NCI-H460 (cell line): Measurements from ENCODE around the gene SLC26A9. TPM values are rescaled to one million over a fixed set of nuclear protein-coding genes. Genes with fewer than 3 reads are reported as not detected.

Source experiments
- DNase-seq: peaks from one replicate; pipeline ENCODE4 v3.0.0-alpha.2; 2016; ENCODE audit warnings: low read depth; ENCODE audit errors: extremely low read depth
- total RNA-seq: library from RNA; depleted of rRNA; stranded (reverse); fragments of >200 nt; shearing (Covaris generic); gene quantifications from 2 replicates; pipeline ENCODE4 v1.2.3, GENCODE V29; 2014

SLC26A9 gene
- total RNA-seq, 1 experiment from 2014 or later, result 0.02 TPM

DNA sequence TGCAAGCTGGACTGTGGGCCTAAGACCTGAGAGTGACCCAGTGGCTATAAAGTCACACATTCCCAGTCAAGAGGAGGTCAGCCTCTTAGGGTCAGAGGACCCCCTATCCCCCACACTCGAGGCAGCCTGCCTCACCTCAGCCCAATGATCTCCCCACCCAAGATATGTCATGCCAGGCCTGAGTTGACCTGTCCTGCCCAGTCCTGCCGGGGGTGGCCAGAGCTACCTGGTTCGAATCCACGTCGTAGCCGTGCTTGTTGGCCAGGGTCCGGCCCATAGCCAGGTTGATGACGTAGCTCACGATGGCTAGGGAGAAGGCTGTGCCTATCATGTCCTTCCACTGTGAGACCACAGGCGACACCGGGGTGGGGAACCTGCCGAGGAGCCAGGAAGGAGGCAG, 15.6 kb downstream of the SLC26A9 start:
- DNase-seq, result no peak

DNA sequence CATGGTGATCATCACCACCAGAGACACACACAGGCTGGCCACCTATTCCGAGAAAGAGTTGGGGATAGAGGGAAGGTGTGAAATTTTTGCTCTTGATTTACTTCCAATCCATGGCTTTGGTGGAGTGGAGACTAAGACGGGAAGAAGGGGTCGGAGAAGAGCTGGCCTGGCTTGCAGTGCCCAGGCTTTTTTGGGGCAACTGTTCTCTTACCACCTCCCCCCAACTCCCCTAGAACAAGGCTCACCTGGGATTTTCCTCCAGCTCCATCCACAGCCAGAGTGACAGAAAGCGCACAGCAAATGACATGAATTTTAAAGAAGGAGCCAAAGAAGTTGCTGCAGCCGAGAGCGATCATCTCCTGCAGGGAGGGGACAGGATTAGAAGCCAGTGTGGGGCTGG, 16.0 kb downstream of the SLC26A9 start:
- DNase-seq, result no peak

DNA sequence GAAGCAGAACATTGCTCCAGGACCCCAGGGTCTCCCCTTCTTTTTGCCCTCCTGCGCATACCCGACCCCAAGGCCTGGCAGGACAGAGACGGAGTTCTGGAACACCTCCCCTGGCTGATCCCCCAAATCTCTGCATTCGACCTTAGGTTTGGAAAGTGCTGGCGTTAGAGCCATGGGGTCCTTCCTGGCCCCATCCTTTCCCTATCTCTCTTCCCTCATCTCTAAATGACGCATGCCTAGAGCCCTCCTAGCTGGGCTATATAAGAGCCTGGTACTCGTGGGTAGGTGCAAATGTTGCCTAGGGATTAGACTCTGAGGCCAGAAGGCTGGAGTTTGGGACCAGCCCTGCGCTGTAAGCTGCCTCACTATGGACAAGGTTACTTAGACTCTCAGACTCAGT, 16.6 kb downstream of the SLC26A9 start:
- no peak for DNase-seq

DNA sequence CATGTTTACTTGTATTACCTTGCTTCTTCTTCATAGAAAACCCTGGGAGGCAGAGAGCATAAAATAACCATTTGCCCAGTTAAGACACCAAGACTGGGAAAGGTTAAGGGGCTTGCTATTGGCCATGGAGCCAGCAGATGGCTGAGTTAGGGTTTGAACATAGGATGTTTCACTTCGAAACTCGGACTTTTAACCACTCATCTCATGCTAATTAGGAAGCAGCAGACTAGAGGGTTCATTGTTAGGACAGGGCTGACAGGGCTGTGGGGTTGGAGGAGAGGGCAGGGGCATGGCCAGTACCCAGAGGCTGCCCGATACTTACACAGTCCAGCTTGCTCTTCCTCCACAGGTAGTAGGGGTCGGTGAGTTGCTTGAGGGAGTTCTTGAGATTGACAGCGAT, 17.0 kb downstream of the SLC26A9 start:
- DNase-seq, result no peak

DNA sequence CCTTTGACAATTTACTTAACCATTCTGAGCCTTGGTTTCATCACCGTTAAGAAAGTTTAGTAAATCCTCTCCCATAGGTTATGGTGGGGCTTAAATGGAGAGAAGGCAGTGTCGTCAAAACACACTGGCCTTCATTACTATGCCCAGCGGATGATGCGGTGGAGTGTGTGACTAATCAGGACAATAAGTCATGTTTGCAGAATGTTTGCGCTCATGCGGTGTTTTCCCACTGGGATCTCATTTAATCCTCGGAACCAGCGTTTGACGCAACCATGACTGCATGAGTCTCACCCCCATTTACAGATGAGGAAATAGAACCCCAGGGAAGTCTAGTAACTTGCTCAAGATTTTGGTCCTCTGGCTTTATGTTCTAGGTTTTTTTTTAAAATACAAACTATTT, 17.5 kb downstream of the SLC26A9 start:
- peak; percentile 71 for DNase-seq

DNA sequence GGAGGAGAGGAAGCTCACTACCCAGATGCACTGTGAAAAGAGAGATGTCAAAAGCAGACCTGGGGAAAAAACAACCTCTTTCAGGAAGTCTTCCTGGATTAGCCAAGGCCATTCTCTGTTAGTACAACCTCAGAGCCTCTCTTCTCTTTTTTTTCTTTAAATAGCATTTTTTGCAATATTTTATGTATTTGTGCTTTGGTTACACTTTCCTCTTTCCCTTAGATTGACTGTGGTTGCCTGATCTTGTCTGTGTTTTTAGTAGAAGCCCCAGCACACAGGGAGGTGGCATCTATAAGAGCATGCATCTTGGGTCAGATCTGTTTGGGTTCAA, 18.8 kb downstream of the SLC26A9 start:
- no peak for DNase-seq

DNA sequence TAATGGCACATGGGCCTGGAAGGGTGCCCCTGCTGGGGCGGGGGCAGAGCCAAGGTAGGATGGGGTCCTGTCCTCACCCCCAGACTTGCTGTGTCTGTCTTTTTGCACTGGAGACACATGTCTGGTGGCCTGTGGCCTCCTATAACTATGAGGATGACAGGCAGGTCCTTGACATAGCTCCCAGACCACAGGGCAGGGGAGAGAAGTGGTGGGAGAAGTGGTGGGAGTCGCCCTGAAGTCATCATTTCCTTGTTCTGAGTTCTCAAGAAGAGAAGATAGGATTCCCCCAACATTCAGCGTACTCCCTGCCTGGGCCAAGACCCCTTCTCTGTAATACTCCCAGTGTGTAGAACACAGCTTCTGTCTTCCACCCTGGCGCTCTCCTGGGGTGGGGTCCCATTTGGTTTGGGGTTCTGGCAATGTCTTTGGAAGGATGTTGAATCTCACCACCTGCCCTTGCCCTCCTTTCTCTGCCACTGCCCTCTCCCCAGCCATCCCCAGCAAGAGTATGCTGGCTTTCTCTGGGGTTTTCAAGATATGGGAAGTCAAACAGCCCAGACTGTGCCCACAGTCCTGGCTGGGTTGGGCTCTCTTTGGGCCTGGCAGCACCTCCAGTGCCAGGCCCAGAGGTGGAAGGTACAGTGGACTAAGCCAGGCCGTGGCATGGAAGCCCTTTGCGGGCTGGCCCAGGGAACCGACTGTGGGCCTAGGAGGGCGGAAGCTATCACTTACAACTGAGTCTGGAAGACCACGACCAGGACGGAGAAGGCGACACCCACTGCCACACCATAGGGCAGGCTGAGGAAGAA, 19.4 kb downstream of the SLC26A9 start:
- no peak for DNase-seq

DNA sequence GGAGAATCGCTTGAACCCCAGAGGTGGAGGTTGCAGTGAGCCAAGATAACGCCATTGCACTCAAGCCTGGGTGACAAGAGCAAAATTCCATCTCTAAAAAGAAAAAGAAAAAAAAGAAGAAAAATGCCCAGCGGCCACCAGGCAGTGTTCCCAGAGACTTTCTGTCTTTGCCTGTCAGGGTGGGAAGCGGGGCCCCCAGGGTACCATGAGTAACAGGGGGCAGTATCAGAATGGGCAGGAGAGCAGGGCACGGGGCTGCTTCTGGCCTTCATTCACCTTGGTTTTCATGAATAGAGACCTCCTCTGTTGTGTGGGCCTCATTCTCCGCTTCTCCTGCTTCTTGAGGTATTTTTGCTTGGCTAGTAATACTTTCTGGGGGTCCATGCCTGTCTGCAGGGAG, 20.4 kb downstream of the SLC26A9 start:
- DNase-seq, result no peak

DNA sequence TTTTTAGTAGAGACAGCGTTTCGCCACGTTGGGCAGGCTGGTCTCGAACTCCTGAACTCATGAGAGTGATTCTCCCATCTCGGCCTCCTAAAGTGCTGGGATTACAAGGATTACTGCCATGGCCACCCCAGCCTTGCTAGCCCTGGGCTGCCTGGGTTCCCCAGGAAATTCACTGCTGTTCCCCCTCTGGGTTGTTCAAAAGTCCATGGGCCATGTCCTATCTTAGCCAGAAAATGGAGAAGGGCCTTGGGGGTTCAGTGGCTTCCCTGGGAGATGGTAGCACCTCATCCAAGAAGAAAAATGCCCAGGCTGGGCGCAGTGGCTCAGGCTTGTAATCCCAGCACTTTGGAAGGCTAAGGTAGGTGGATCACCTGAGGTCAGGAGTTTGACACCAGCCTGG, 20.9 kb downstream of the SLC26A9 start:
- DNase-seq, result no peak

DNA sequence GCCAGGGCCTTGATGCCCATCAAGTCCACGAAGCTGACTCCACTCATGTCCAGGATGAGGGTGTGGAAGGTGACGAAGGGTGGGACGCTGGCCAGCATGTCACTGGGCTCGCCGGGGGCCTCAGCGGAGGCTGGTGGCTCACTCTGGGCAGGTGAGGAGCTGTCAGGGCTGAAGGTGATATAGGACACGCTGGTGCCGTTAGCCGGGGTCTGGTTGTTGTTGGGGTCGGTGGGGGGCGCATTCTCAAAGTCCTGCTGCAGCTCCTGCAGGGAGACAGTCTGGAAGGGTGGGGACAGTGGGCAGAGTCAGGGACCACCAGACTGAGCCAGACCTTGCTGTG, 21.7 kb downstream of the SLC26A9 start:
- no peak for DNase-seq

DNA sequence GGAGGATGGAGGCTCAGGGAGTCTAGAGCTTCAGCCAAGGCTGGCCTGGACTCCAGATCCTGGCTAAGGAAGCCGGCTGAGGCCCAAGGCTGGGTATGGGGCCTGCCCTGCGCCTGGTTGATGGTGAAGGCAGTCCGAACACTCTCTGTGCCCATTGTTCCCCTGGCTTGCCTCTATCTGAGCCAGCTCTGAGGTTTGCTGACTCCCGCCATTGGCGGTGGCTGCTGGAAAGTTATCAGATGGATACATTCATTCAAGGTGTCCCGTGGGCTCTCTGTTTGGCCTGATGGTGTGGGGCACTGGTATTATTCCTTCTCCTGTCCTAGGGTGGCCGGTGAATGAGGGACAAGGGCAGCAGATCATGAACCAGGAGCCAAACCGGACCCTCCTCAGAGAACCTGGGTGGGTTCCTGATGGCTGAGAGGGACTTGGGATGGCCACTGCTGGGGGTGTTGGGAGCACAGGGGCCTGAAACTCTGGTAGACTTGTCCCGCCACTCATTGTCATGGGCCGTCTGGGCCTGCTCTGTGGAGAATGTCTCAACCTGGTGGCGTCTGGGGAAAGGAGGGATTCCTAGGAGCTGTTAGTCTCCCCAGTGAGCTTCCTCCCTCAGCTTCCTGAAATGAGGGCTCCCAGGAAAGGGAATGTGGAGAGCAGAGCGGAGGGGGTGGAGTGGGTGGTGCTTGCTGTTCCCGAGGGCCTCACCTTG, 22.2 kb downstream of the SLC26A9 start:
- no peak for DNase-seq

DNA sequence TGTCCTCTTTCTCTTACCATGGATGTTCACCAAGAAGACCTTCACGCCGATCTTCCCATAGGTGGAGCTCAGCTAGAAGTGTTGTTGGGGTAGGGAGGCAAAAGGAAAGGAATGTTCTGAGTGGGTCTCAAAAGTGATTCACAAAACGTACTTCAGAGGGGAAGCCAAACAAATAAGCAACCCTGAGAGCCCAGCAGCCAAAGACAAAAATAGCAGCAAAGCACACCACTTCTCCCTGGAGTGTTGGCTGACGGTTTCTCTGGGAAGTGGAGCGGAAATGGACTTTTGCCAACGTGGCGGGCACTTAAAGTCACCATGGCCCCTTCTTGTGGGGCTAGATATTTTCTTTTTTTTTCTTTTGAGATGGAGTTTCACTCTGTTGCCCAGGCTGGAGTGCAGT, 23.1 kb downstream of the SLC26A9 start:
- DNase-seq, result no peak

DNA sequence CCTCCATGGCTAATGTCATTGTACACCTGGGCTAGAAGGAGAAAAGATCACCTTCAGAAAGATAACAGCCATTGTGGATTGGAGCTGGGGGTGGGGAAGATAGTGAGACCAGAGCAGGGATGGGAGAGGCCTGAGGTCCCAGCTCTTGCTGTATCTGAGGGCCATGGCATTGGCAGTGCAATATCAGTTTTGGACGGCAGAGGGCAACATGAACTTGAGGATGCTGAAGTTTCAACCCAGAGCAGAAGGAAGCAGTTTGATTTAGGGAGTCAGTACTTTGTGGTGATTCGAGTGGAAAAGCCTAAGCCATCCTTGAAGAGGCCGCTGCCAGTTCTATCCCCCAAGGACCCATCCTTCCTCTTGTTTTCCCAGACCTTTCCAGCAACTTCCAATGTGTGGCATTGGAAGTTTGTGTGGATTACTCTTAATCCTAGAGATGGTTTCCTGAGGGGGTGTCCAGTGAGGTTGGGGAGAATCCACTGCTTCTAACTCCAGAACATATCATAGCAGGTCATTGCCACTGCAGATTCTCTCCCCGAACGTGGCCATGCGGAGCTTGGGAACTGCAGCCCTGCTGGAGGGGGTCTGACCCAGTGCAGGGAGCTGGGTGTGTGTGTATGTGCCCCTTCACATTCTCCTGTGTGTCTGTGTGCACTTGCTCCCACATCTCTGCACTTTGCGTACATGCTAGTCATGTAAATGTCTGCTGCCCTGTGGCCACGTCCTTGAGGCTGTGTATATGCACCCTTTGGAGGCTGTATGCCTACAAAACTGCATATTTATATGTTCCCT, 24.1 kb downstream of the SLC26A9 start:
- peak; percentile 77 for DNase-seq

DNA sequence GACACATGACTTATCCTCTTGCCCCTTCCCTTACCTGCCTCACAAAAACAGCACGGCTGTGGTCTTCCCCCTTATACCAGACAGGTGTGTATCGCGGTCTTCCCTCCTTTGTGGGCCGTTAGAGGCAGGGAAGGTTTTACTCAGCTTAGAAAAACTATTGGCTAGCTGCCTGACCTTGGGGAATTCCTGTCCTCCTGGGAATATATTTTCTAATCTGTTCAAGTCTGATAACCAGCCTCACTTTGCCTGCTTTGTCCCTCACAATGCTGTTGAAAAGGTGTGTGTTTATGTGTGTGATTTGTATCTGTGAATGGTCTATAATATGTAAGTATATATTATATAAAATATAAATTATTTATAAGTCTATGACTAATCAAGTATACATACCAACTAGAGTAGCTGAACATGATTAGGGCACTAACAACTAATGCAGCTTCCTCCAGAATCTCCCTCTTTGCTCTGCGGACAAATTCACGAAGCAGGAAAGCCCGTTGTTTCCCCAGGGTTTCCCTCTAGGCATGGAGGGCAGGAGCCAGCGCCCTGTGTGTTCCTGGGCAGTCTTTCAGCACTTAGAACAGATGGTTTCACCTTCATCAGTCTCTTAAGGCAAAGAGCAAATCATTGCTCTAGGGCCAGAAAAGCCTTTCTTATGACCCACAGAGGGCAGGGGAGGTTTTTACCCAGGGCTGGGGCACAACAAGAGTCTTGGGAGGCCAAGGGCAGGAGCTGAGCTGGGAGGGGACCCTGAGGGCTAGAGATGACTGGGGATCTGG, 25.6 kb downstream of the SLC26A9 start:
- DNase-seq, result no peak

DNA sequence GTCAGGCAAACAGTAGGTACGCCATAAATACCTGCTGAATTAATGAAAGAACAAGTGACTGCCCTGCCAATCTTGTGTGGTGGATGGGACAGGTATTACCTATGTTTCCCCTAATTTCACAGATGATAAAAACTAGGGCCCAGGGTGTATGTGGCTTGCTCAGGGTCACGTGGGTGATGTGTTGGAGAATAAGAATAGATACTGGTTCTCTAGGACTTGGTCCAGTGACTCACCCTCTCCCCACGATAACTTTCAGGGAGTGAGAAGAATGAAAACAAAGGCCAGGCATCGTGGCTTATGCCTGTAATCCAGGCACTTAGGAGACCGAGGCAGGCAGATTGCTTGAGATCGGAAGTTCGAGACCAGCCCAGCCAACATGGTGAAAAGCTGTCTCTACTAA, 26.7 kb downstream of the SLC26A9 start:
- DNase-seq, result no peak

DNA sequence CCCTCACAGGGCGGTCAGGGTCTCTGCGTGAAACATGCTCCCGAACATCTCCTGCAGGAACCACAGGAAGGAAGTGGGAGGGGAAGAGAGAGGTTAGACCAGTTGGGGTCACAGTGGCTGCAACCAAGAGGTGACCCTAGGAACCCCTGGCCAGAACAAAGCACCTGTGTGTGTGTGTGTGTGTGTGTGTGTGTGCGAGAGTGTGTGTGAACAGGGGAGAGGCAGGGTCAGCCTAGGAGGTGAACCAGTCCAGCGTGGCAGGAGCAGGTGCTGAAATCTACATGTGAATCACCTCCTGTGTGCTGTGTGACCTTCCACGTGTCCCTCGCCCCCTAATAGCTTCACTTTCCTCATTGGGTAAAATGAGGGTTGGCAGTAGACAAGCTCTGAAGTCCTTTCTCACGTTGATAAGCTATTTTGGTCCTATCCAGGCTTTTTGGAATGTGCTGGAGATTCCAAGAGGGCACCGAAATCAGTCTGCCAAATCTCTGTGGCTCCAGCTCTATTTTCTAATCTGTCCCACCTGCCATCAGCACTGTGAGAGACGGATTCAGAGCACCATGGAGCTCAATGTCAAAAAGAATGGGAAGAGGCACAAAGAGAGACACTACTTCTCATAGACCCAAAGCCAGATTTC, 27.8 kb downstream of the SLC26A9 start:
- DNase-seq, result no peak

DNA sequence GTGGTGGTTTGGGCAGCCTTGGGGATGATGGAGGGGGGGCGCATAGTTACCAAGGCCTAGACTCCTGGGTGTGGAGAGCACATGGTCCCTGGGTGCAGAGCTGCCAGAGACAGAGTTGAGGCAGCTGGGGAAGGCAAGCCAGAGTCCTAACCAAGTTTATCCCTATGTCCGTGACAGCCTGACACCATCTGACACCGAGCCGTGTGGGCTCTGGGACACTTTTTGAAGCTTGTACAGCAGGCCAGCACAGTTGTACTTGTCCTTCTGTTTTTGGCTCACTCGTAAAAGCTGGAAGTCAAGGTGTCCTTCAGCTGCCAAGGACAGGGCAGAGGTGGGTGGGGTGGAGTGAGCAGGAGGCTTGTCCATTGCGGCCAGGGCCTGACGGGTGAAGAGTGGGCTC, 28.5 kb downstream of the SLC26A9 start:
- no peak for DNase-seq

DNA sequence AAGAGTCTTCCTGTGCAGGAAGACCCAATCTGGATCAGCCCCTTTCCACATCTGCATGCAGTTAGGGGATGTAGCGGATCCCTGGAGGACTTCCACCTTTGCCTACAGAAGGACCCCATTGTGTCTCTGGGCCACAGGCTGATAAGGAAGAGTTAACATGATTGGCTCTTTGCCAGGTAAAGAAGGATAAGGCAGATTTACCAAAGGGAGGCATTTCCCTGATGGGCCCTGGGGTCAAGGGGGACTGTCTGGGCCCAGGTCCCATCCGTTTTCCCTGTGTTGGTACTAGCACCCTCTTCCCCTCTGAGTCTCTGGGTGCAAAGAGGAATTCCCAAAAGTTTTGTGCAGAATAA, 29.1 kb downstream of the SLC26A9 start:
- DNase-seq, result no peak

DNA sequence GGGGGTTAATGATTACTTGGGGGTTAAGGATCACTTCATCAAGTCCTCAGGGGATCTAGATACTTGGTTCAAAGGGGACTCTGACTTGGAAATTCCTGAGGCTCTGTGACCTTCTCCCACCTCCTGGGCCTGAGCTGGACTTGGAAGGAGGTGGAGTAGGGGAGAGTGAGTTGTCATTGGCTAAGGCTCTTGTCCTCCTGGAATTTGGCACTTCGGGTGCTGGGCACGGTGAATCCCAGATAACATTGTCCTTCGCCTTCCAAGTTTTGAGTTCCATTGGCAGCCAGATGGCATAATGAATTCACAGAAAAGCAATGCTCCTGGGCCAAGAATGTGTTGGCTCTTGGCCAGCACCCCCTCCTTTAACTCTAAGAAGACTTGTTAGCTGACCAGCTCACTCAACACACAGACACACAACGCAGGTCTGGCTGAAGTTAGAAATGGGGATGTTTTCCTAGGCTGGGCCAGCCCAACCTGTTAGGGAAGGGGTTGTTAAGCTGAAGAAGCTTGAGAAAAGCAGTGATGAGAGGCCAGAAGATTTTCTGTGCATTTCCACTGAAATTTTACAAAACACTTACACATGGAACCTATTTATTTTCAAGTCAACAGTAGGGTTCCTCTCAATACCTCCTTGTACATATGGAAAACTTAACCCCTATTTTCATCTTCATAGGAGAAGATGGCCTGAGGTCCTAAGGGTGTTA, 29.7 kb downstream of the SLC26A9 start:
- no peak for DNase-seq

DNA sequence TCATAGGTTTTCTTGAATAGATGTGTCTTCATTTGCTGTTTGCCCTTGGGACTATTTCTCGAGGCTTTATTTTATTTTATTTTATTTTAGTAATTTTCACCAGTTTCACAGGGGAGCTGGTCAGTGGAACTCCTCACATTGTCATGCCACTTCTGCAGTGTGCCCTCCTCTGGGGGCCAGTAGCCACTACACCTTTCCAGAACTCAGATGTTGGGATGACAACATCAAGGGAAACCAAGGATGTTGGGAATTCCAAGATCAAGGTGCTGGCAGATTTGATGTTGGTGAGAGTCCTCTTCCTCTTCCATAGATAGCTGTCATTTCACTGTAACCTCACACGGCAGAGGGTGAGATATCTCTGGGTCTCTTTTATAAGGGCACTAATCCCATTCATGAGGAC, 35.5 kb downstream of the SLC26A9 start:
- peak; percentile 46 for DNase-seq
